Measurements from ENCODE around the gene LSM3.

LSM3 gene

GRCh38 chr3:14238356-14238755 lies 59.7 kb downstream of the LSM3 start:
- no peak for TF ChIP-seq CTCF (IDR thresholded peaks at IDR 0.05)
- peaks cover 0 to 10% of the 10 kb centered on the region in 2 donors for H3K27me3 ChIP-seq
- no peaks in the 10 kb centered on the region for H3K4me1 ChIP-seq
- peaks cover 0 to 7% (median 4%) of the 10 kb centered on the region in 3 donors for H3K9me3 ChIP-seq
- H3K27ac ChIP-seq, result no peak overlapping the region
- no peak for DNase-seq
- intact Hi-C loops (cut with DNase I; ENCODE audit: low total_unique reads), result no loop called here
- no peaks in the 10 kb centered on the region for H3K36me3 ChIP-seq
- no peak overlapping the region for H3K4me3 ChIP-seq

GRCh38 chr3:14238930-14239329 lies 60.3 kb downstream of the LSM3 start:
- Histone ChIP-seq H3K27me3 (peaks cover 0 to 10% of the 10 kb centered on the region in 2 donors), H3K27ac (no peak overlapping the region), H3K36me3 (no peaks in the 10 kb centered on the region), H3K4me1 (no peaks in the 10 kb centered on the region), H3K9me3 (peaks cover 0 to 7% (median 2%) of the 10 kb centered on the region in 3 donors), H3K4me3 (no peak overlapping the region)
- intact Hi-C loops (cut with DNase I; ENCODE audit: low total_unique reads), result no loop called here
- DNase-seq, result no peak
- no peak for TF ChIP-seq CTCF (IDR thresholded peaks at IDR 0.05)

- peaks cover 0 to 1% of the 10 kb centered on the region in 2 donors for H3K27me3 ChIP-seq
- H3K36me3 ChIP-seq, result no peaks in the 10 kb centered on the region
- no peak for DNase-seq
- no peak overlapping the region for H3K4me3 ChIP-seq
- intact Hi-C loops (cut with DNase I; ENCODE audit: low total_unique reads), result no loop called here
- no peaks in the 10 kb centered on the region for H3K9me3 ChIP-seq
- H3K4me1 ChIP-seq, result no peaks in the 10 kb centered on the region
- no peak for TF ChIP-seq CTCF (IDR thresholded peaks at IDR 0.05)
- H3K27ac ChIP-seq, result no peak overlapping the region
Measured at GRCh38 chr3:14239940-14240339, 61.3 kb downstream of the LSM3 start.

- DNase-seq, result no peak
- Histone ChIP-seq H3K9me3 (no peaks in the 10 kb centered on the region), H3K4me3 (no peak overlapping the region), H3K4me1 (no peaks in the 10 kb centered on the region), H3K36me3 (no peaks in the 10 kb centered on the region), H3K27me3 (no peaks in the 10 kb centered on the region), H3K27ac (no peak overlapping the region)
- intact Hi-C loops (cut with DNase I; ENCODE audit: low total_unique reads), result no loop called here
- TF ChIP-seq CTCF (IDR thresholded peaks at IDR 0.05), result no peak
Measured at GRCh38 chr3:14240366-14240765, 61.7 kb downstream of the LSM3 start.

GRCh38 chr3:14241716-14242115 lies 63.1 kb downstream of the LSM3 start:
- H3K27me3 ChIP-seq, result peaks cover 0 to 7% of the 10 kb centered on the region in 2 donors
- no peak for DNase-seq
- no peaks in the 10 kb centered on the region for H3K36me3 ChIP-seq
- H3K4me1 ChIP-seq, result no peaks in the 10 kb centered on the region
- no peak for TF ChIP-seq CTCF (IDR thresholded peaks at IDR 0.05)
- H3K4me3 ChIP-seq, result no peak overlapping the region
- no peaks in the 10 kb centered on the region for H3K9me3 ChIP-seq
- no peak overlapping the region for H3K27ac ChIP-seq
- intact Hi-C loops (cut with DNase I; ENCODE audit: low total_unique reads), result no loop called here
